NCI-H510A (cell line): Measurements from ENCODE around the gene PPP2R5D.
"Not testable (repeated sequence)": the region's sequence is repeated elsewhere in the genome, so short reads cannot be mapped to it uniquely, and the experiment has no call there.

ENCODE experiments used
- DNase-seq: peaks from one replicate; lab custom pipeline; 2025; lab: John Stamatoyannopoulos, UW

Gene PPP2R5D

GRCh38 chr6:42984001-42984923 lies at the start of gene PPP2R5D:
Gene PPP2R5D, plus strand, starts transcription at chr6:42984570. Its CDS starts 108 bp downstream, at chr6:42984678.
- peak; percentile 99 for DNase-seq

GRCh38 chr6:42935322-42935721 lies 49.0 kb upstream of the PPP2R5D start:
- no peak for DNase-seq

GRCh38 chr6:42936398-42936797 lies 48.0 kb upstream of the PPP2R5D start:
- DNase-seq = no peak

GRCh38 chr6:42937548-42938427 lies 46.6 kb upstream of the PPP2R5D start:
- DNase-seq = no peak

- DNase-seq = no peak
These were observed 46.0 kb upstream of the PPP2R5D start for GRCh38 chr6:42938428-42938796.

GRCh38 chr6:42938987-42939809 lies 45.2 kb upstream of the PPP2R5D start:
- DNase-seq = no peak

GRCh38 chr6:42939810-42940167 lies 44.6 kb upstream of the PPP2R5D start:
- DNase-seq = no peak

GRCh38 chr6:42940493-42941045 lies 43.8 kb upstream of the PPP2R5D start:
- no peak for DNase-seq

GRCh38 chr6:42941356-42941755 lies 43.0 kb upstream of the PPP2R5D start:
- not testable (repeated sequence) for DNase-seq

GRCh38 chr6:42942444-42942843 lies 41.9 kb upstream of the PPP2R5D start:
- no peak for DNase-seq

GRCh38 chr6:42947950-42948349 lies 36.4 kb upstream of the PPP2R5D start:
- DNase-seq = no peak

GRCh38 chr6:42952389-42952788 lies 32.0 kb upstream of the PPP2R5D start:
- DNase-seq = no peak

- not testable (repeated sequence) for DNase-seq
These were observed 30.0 kb upstream of the PPP2R5D start for GRCh38 chr6:42954405-42954804.

- no peak for DNase-seq
These were observed 26.2 kb upstream of the PPP2R5D start for GRCh38 chr6:42958125-42958524.

- DNase-seq = no peak
These were observed 24.5 kb upstream of the PPP2R5D start for GRCh38 chr6:42959917-42960242.

GRCh38 chr6:42960243-42961019 lies 23.9 kb upstream of the PPP2R5D start, which contains the start of gene GNMT:
Gene GNMT, plus strand, starts transcription at chr6:42960754. Its CDS starts 14 bp downstream, at chr6:42960768.
- DNase-seq = peak; percentile 75

- DNase-seq = no peak
These were observed 23.3 kb upstream of the PPP2R5D start for GRCh38 chr6:42961020-42961470.

GRCh38 chr6:42962096-42962495 lies 22.3 kb upstream of the PPP2R5D start:
- DNase-seq = no peak

GRCh38 chr6:42962502-42963178 lies 21.7 kb upstream of the PPP2R5D start:
- DNase-seq = no peak

- no peak for DNase-seq
These were observed 21.1 kb upstream of the PPP2R5D start for GRCh38 chr6:42963179-42963854.
